Measurements from ENCODE around the gene GPC2. TPM values are rescaled to one million over a fixed set of nuclear protein-coding genes. Genes with fewer than 3 reads are reported as not detected.

GPC2 gene
- total RNA-seq, 2 experiments from 2014 or later, result 4.8 to 5.5 TPM

GRCh38 chr7:100126931-100127865 lies 50.0 kb downstream of the GPC2 start, which contains the start of gene MBLAC1:
Gene MBLAC1, plus strand, starts transcription at chr7:100126967. Its CDS starts 429 bp downstream, at chr7:100127396.
- Mint-ChIP-seq H3K4me3 (peak within 1 kb of the TSS; percentile 95), H3K36me3 (peaks cover 6% of the 10 kb centered on the region), H3K27me3 (no peaks in the 10 kb centered on the region), H3K9me3 (no peaks in the 10 kb centered on the region), H3K27ac (peak within 1 kb of the TSS; percentile 96), H3K4me1 (ENCODE audit: low read depth) (peaks cover 28% of the 10 kb centered on the region)
- DNase-seq, result peak; percentile 93
- ChIA-PET POLR2A (interaction anchor here (0.6 to 1.2 kb wide), 7 partner anchors 25 to 579 kb away, joined by 3 to 18 read pairs (median 3); partner anchors contain the start of genes AP4M1, COPS6, MCM7 and POP7), CTCF (interaction anchor here (0.7 to 1.2 kb wide), 3 partner anchors 212 to 495 kb away, joined by 3 to 4 read pairs (median 3); no protein-coding TSS in a partner anchor)
- intact Hi-C loops (cut with micrococcal nuclease), result loop anchor here (1.0 to 5.0 kb wide), 5 partner anchors 8 to 300 kb away; partner anchors contain the start of genes AP4M1, CNPY4, LAMTOR4 and MCM7

GRCh38 chr7:100126239-100126930 lies 50.8 kb downstream of the GPC2 start:
- Mint-ChIP-seq H3K4me1 (ENCODE audit: low read depth) (peaks cover 30% of the 10 kb centered on the region), H3K27ac (peak overlapping the region; percentile 96), H3K27me3 (no peaks in the 10 kb centered on the region), H3K36me3 (peaks cover 6% of the 10 kb centered on the region), H3K4me3 (peak overlapping the region; percentile 95), H3K9me3 (no peaks in the 10 kb centered on the region)
- POLR2A ChIA-PET, result interaction anchor here (0.6 to 1.2 kb wide), 6 partner anchors 25 to 580 kb away, joined by 3 to 18 read pairs (median 3); partner anchors contain the start of genes AP4M1, COPS6, MCM7 and POP7
- CTCF ChIA-PET, result interaction anchor here (0.7 to 1.2 kb wide), 2 partner anchors 211 to 494 kb away, joined by 3 read pairs; no protein-coding TSS in a partner anchor
- intact Hi-C loops (cut with micrococcal nuclease), result loop anchor here (2.0 to 5.0 kb wide), 3 partner anchors 22 to 301 kb away; partner anchors contain the start of genes LAMTOR4, MEPCE, TRIM4 and ZCWPW1
- no peak for DNase-seq

DNA sequence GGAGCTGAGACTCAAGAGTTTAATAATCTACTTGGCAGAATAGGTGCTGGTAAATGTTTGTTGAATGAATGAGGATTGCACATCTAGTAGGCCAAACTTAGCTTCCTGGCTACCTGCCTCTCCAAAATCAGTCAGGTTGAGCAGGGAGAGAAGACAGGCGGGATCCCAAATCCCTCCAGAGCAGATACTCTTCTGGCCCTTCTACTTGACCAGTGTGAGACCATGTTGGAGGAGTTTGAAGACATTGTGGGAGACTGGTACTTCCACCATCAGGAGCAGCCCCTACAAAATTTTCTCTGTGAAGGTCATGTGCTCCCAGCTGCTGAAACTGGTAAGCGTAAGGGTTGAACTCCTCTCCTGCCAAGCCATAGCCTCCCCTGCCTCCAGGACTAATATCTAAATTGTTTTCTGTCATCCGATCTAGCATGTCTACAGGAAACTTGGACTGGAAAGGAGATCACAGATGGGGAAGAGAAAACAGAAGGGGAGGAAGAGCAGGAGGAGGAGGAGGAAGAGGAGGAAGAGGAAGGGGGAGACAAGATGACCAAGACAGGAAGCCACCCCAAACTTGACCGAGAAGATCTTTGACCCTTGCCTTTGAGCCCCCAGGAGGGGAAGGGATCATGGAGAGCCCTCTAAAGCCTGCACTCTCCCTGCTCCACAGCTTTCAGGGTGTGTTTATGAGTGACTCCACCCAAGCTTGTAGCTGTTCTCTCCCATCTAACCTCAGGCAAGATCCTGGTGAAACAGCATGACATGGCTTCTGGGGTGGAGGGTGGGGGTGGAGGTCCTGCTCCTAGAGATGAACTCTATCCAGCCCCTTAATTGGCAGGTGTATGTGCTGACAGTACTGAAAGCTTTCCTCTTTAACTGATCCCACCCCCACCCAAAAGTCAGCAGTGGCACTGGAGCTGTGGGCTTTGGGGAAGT lies 52.6 kb downstream of the GPC2 start:
- CTCF ChIA-PET, result interaction anchor here (0.5 kb wide), 1 partner anchor 9 kb away, joined by 4 read pairs; no protein-coding TSS in a partner anchor
- Mint-ChIP-seq H3K4me1 (ENCODE audit: low read depth) (peaks cover 33% of the 10 kb centered on the region), H3K36me3 (peaks cover 6% of the 10 kb centered on the region), H3K27ac (peak overlapping the region; percentile 31), H3K27me3 (no peaks in the 10 kb centered on the region), H3K9me3 (no peaks in the 10 kb centered on the region), H3K4me3 (peak overlapping the region; percentile 23)
- POLR2A ChIA-PET, result interaction anchor here (0.9 to 2.3 kb wide), 3 partner anchors 23 to 304 kb away, joined by 3 to 9 read pairs (median 4); partner anchors contain the start of genes AP4M1, LAMTOR4, MCM7 and ZCWPW1
- DNase-seq, result no peak
- intact Hi-C loops (cut with micrococcal nuclease), result loop anchor here (5.0 kb wide), 1 partner anchor 303 kb away; the partner anchor contains the start of genes MEPCE and ZCWPW1

DNA sequence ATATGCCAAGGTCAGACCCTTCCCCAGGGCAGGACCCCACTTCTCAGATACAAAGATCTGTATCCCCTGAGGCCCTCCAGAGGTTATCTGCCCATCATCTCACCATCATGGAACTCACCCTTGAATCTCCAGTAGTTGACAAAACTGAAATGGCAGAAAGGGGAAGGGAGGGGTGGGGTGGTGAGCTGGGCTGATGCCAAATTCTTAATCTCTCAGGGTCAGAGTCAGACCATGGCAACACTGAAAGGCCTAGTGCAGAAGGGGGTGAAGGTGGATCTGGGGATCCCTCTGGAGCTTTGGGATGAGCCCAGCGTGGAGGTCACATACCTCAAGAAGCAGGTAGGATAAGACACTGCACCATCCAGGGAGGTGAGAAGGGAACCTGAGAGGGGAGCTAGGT lies 54.6 kb downstream of the GPC2 start:
- Mint-ChIP-seq H3K27ac (peak overlapping the region; percentile 58), H3K4me3 (no peak overlapping the region), H3K27me3 (no peaks in the 10 kb centered on the region), H3K4me1 (ENCODE audit: low read depth) (peaks cover 34% of the 10 kb centered on the region), H3K36me3 (peaks cover 9% of the 10 kb centered on the region), H3K9me3 (no peaks in the 10 kb centered on the region)
- intact Hi-C loops (cut with micrococcal nuclease), result no loop called here
- POLR2A ChIA-PET, result no interaction called here
- CTCF ChIA-PET, result interaction anchor here (1.3 kb wide), 1 partner anchor 10 kb away, joined by 4 read pairs; no protein-coding TSS in a partner anchor
- DNase-seq, result no peak

- no peak overlapping the region for H3K27ac Mint-ChIP-seq
- intact Hi-C loops (cut with micrococcal nuclease), result no loop called here
- H3K27me3 Mint-ChIP-seq, result no peaks in the 10 kb centered on the region
- POLR2A ChIA-PET, result no interaction called here
- CTCF ChIA-PET, result interaction anchor here (0.7 to 1.3 kb wide), 3 partner anchors 10 to 143 kb away, joined by 3 to 4 read pairs (median 4); no protein-coding TSS in a partner anchor
- DNase-seq, result no peak
- H3K4me1 Mint-ChIP-seq (ENCODE audit: low read depth), result peaks cover 34% of the 10 kb centered on the region
- peaks cover 9% of the 10 kb centered on the region for H3K36me3 Mint-ChIP-seq
- H3K4me3 Mint-ChIP-seq, result no peak overlapping the region
- H3K9me3 Mint-ChIP-seq, result no peaks in the 10 kb centered on the region
These were observed 55.1 kb downstream of the GPC2 start for GRCh38 chr7:100122067-100122466.

GRCh38 chr7:100120733-100121036 lies 56.5 kb downstream of the GPC2 start:
- Mint-ChIP-seq H3K9me3 (no peaks in the 10 kb centered on the region), H3K36me3 (peaks cover 7% of the 10 kb centered on the region), H3K4me1 (ENCODE audit: low read depth) (peaks cover 33% of the 10 kb centered on the region), H3K27me3 (no peaks in the 10 kb centered on the region), H3K4me3 (peak overlapping the region; percentile 95), H3K27ac (peak overlapping the region; percentile 82)
- intact Hi-C loops (cut with micrococcal nuclease), result loop anchor here (1.0 kb wide), 1 partner anchor 39 kb away; the partner anchor contains the start of gene ZNF3
- ChIA-PET CTCF (interaction anchor here (1.1 to 1.6 kb wide), 3 partner anchors 10 to 57 kb away, joined by 3 to 8 read pairs (median 4); partner anchors contain the start of genes GPC2 and MCM7), POLR2A (interaction anchor here (1.2 to 1.6 kb wide), 2 partner anchors 19 to 105 kb away, joined by 3 to 11 read pairs; partner anchors contain the start of genes AP4M1 and MCM7)
- DNase-seq, result peak; percentile 18

DNA sequence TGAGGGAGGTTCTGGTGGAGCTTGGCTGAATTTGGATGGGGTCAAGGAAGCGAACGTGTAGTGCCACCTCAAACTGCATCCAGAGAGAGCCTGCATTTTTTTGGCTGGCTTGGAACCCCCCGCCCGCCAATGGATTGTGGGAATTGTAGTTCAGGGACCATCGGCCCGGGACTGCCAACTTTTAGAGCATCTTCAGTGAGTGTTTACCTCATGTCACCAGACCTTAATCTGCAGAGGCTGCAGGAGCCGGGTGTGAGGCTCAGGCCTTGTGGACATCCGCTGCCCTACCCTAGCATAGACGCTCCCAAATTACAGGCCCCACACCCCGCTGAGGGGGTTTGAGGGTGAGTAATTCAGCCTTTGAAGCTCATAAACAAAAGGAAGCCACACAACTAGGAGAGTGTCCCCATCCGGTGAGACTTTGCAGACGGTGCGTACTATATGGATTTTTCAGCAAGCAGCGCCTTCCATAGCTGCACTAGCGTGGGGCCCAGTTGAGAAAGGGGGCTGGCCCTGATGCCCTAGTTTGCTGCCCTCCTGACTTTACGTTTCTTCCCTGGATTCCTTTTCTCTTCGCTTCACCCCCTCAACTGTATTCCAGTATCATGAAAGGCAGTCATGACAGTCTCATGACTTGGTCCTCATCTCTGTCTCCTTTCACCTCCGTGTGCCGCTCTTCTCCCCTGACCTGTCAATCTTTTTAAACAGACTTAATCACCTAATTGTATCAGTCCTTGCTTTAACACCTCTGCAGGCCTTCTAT lies 57.0 kb downstream of the GPC2 start:
- H3K36me3 Mint-ChIP-seq, result peaks cover 7% of the 10 kb centered on the region
- H3K4me1 Mint-ChIP-seq (ENCODE audit: low read depth), result peaks cover 29% of the 10 kb centered on the region
- ChIA-PET CTCF (interaction anchor here (0.5 to 1.6 kb wide), 4 partner anchors 11 to 210 kb away, joined by 3 to 8 read pairs (median 4); partner anchors contain the start of genes GPC2 and MCM7), POLR2A (interaction anchor here (0.6 to 1.6 kb wide), 4 partner anchors 19 to 778 kb away, joined by 3 to 11 read pairs (median 3); partner anchors contain the start of genes AP4M1, LAMTOR4 and MCM7)
- peak; percentile 85 for DNase-seq
- H3K27me3 Mint-ChIP-seq, result no peaks in the 10 kb centered on the region
- peak overlapping the region; percentile 95 for H3K4me3 Mint-ChIP-seq
- H3K9me3 Mint-ChIP-seq, result no peaks in the 10 kb centered on the region
- peak overlapping the region; percentile 82 for H3K27ac Mint-ChIP-seq
- intact Hi-C loops (cut with micrococcal nuclease), result loop anchor here (1.0 to 2.0 kb wide), 4 partner anchors 7 to 39 kb away; partner anchors contain the start of genes AP4M1, COPS6, MCM7 and ZNF3

Small RNAs within 50 kb of the gene (microRNA-seq; reads per million reads assigned to microRNA genes)
- gene MIR4658 (ENCODE audit: borderline microRNAs expressed, borderline number of aligned reads, borderline replicate concordance), result not detected

Other genes starting within 250 kb of the GPC2 start
- gene GJC3, start 247.8 kb downstream of the GPC2 start, total RNA-seq, result under 1 TPM; 0.19 to 0.45 TPM
- gene AZGP1, start 201.3 kb downstream of the GPC2 start, total RNA-seq, result not detected
- gene ZKSCAN1, start 161.8 kb downstream of the GPC2 start, total RNA-seq, result 10 to 100 TPM; 49.1 to 50.6 TPM
- gene ZSCAN21, start 127.6 kb downstream of the GPC2 start, total RNA-seq, result 1 to 10 TPM; 6.2 TPM
- gene ZNF3, start 95.7 kb downstream of the GPC2 start, total RNA-seq, result 10 to 100 TPM; 18.0 to 18.6 TPM
- 10 to 100 TPM; 93.1 to 98.2 TPM for gene COPS6, start 88.4 kb downstream of the GPC2 start, total RNA-seq
- 100 to 1,000 TPM; 393 to 398 TPM for gene MCM7, start 76.0 kb downstream of the GPC2 start, total RNA-seq
- 10 to 100 TPM; 11.3 to 12.2 TPM for gene AP4M1, start 75.7 kb downstream of the GPC2 start, total RNA-seq
- gene TAF6, start 58.0 kb downstream of the GPC2 start, total RNA-seq, result 10 to 100 TPM; 54.3 to 63.7 TPM
- 10 to 100 TPM; 11.9 to 12.4 TPM for gene CNPY4, start 57.7 kb downstream of the GPC2 start, total RNA-seq
- 1 to 10 TPM; 2.3 to 3.4 TPM for gene MBLAC1, start 50.4 kb downstream of the GPC2 start, total RNA-seq
- 100 to 1,000 TPM; 136 to 151 TPM for gene LAMTOR4, start 28.5 kb downstream of the GPC2 start, total RNA-seq
- 10 to 100 TPM; 17.9 to 19.7 TPM for gene TRAPPC14, start 18.7 kb downstream of the GPC2 start, total RNA-seq
- 1 to 10 TPM; 2.4 to 2.8 TPM for gene GAL3ST4, start 8.8 kb downstream of the GPC2 start, total RNA-seq
- 10 to 100 TPM; 20.8 to 20.9 TPM for gene STAG3, start 537 bp upstream of the GPC2 start, total RNA-seq
- gene PVRIG, start 42.6 kb upstream of the GPC2 start, total RNA-seq, result 10 to 100 TPM; 21.0 to 21.2 TPM
- gene SPDYE3, start 130.3 kb upstream of the GPC2 start, total RNA-seq, result not detected
- gene PILRB, start 180.7 kb upstream of the GPC2 start, total RNA-seq, result 10 to 100 TPM; 27.4 to 30.2 TPM
- under 1 TPM; 0.31 to 0.76 TPM for gene PILRA, start 196.1 kb upstream of the GPC2 start, total RNA-seq

Measured in activated CD4-positive, alpha-beta memory T cell treated with anti-CD3 and anti-CD28 coated beads for 36 hours (primary cell).